T-cell (primary cell): Measurements from ENCODE around the gene FLRT1. TPM values are rescaled to one million over a fixed set of nuclear protein-coding genes. Genes with fewer than 3 reads are reported as not detected.

ENCODE experiments used
- total RNA-seq, 35 experiments: library from RNA in 6 of 35; stranded (reverse) in 6 of 35; fragments of 120-200 nt in 1 of 35; gene quantifications; one replicate each; pipeline versions ENCODE4 v1.2.1 to v1.2.4 and lab custom pipeline; 2013 to 2026

FLRT1 gene
- total RNA-seq, 5 donors from 2014 or later (not counting 1 experiment from before 2014, with no cell fraction given), result not detected

Other genes starting within 250 kb of the FLRT1 start
- gene SPINDOC, start 222.5 kb upstream of the FLRT1 start, total RNA-seq, result 10 to 100 TPM in 3 of 5 donors, 1 to 10 TPM in 2; 8.1 to 16.1 (median 15.3) TPM
- 10 to 100 TPM; 57.4 to 67.2 (median 64.0) TPM for gene MARK2, start 196.8 kb upstream of the FLRT1 start, total RNA-seq
- under 1 TPM in 3 of 5 donors, not detected in 2; 0.09 to 0.26 (median 0.10) TPM for gene RCOR2, start 118.8 kb upstream of the FLRT1 start, total RNA-seq
- 10 to 100 TPM; 19.0 to 27.5 (median 23.5) TPM for gene NAA40, start 96.9 kb upstream of the FLRT1 start, total RNA-seq
- gene COX8A, start 61.3 kb upstream of the FLRT1 start, total RNA-seq, result 100 to 1,000 TPM; 108 to 152 (median 125) TPM
- gene OTUB1, start 49.5 kb upstream of the FLRT1 start, total RNA-seq, result 10 to 100 TPM; 63.1 to 76.7 (median 67.2) TPM
- 10 to 100 TPM in 3 of 5 donors, 1 to 10 TPM in 2; 6.0 to 14.8 (median 10.4) TPM for gene MACROD1, start 130.2 kb downstream of the FLRT1 start, total RNA-seq
- gene STIP1, start 150.2 kb downstream of the FLRT1 start, total RNA-seq, result 100 to 1,000 TPM in 3 of 5 donors, 10 to 100 TPM in 2; 61.1 to 133 (median 107) TPM
- 100 to 1,000 TPM; 115 to 184 (median 161) TPM for gene FERMT3, start 170.8 kb downstream of the FLRT1 start, total RNA-seq
- 10 to 100 TPM; 16.1 to 48.3 (median 40.2) TPM for gene TRPT1, start 190.3 kb downstream of the FLRT1 start, total RNA-seq
- 100 to 1,000 TPM in 1 of 5 donors, 10 to 100 TPM in 4; 49.7 to 108 (median 97.5) TPM for gene NUDT22, start 190.3 kb downstream of the FLRT1 start, total RNA-seq
- gene DNAJC4, start 194.6 kb downstream of the FLRT1 start, total RNA-seq, result 10 to 100 TPM; 46.2 to 64.7 (median 51.4) TPM
- 10 to 100 TPM; 47.9 to 80.7 (median 76.0) TPM for gene VEGFB, start 198.7 kb downstream of the FLRT1 start, total RNA-seq
- gene FKBP2, start 205.2 kb downstream of the FLRT1 start, total RNA-seq, result 10 to 100 TPM; 17.9 to 53.0 (median 42.9) TPM
- gene PPP1R14B, start 211.0 kb downstream of the FLRT1 start, total RNA-seq, result 100 to 1,000 TPM in 1 of 5 donors, 10 to 100 TPM in 4; 31.2 to 143 (median 88.1) TPM
- gene PLCB3, start 215.6 kb downstream of the FLRT1 start, total RNA-seq, result 10 to 100 TPM in 3 of 5 donors, 1 to 10 TPM in 2; 3.6 to 14.9 (median 11.2) TPM
- gene BAD, start 248.7 kb downstream of the FLRT1 start, total RNA-seq, result 10 to 100 TPM; 17.5 to 37.7 (median 29.1) TPM
- 10 to 100 TPM; 31.0 to 39.8 (median 34.2) TPM for gene GPR137, start 249.9 kb downstream of the FLRT1 start, total RNA-seq